DND-41 (cell line): ENCODE data around the gene SNCG.
"Not testable (repeated sequence)": the region's sequence is repeated elsewhere in the genome, so short reads cannot be mapped to it uniquely, and the experiment has no call there.

Experiments
- ATAC-seq: fragments of 200-7000 bp; cut with Tn5 transposase; 3 replicates; pipeline ENCODE4 v1.9.1; 2021; ENCODE audit warnings: low read depth; ENCODE audit not compliant: insufficient read depth
- DNase-seq: peaks from one replicate; pipeline ENCODE4 v3.0.0-alpha.2; 2020
- H2AFZ ChIP-seq: 2 replicates; pipeline ENCODE4 v1.6.0; 2012; ENCODE audit warnings: low read depth, low read length
- H3K27ac ChIP-seq: 2 replicates; pipeline ENCODE4 v1.5.1; 2012; ENCODE audit warnings: low read length, inconsistent platforms
- H3K27me3 ChIP-seq: fragments of 200-600 bp; sonication (generic); 2 replicates; pipeline ENCODE4 v1.6.0; 2012; ENCODE audit warnings: low read length, mild to moderate bottlenecking, inconsistent platforms; ENCODE audit not compliant: insufficient read depth, poor library complexity
- H3K36me3 ChIP-seq: 2 replicates; pipeline ENCODE4 v1.5.1; 2012; ENCODE audit warnings: low read length, inconsistent platforms; ENCODE audit not compliant: insufficient read depth
- H3K4me1 ChIP-seq: 2 replicates; pipeline ENCODE4 v1.5.1; 2012; ENCODE audit warnings: mild to moderate bottlenecking, low read length; ENCODE audit not compliant: insufficient read depth
- H3K4me2 ChIP-seq: 2 replicates; pipeline ENCODE4 v1.6.0; 2012; ENCODE audit warnings: mild to moderate bottlenecking, moderate library complexity, low read length, inconsistent platforms; ENCODE audit not compliant: insufficient read depth
- H3K4me3 ChIP-seq, 2 experiments: fragments of 200-600 bp in 1 of 2; shearing (Covaris generic) in 1 of 2; 2 replicates each; pipeline ENCODE4 v1.5.1; 2012 to 2016; ENCODE audit warnings: inconsistent platforms in 2 of 2, low read length in 2 of 2, mild to moderate bottlenecking in 2 of 2, low read depth in 1 of 2, moderate library complexity in 1 of 2
- H3K79me2 ChIP-seq: 2 replicates; pipeline ENCODE4 v1.6.0; 2012; ENCODE audit warnings: low read length, inconsistent platforms; ENCODE audit not compliant: insufficient read depth
- H3K9ac ChIP-seq: 2 replicates; pipeline ENCODE4 v1.6.0; 2012; ENCODE audit warnings: low read depth, mild to moderate bottlenecking, inconsistent platforms, low read length, moderate library complexity
- H3K9me3 ChIP-seq: 2 replicates; pipeline ENCODE4 v1.5.1; 2012; ENCODE audit warnings: low read length, moderate library complexity, mild to moderate bottlenecking, inconsistent platforms; ENCODE audit not compliant: insufficient read depth, severe bottlenecking
- H4K20me1 ChIP-seq: 2 replicates; pipeline ENCODE4 v1.6.0; 2012; ENCODE audit warnings: low read length; ENCODE audit not compliant: insufficient read depth
- CTCF ChIP-seq: IDR thresholded peaks from 2 replicates; pipeline ENCODE4 v1.5.1; 2012; ENCODE audit warnings: borderline replicate concordance, low read length, moderate library complexity, mild to moderate bottlenecking; ENCODE audit not compliant: poor library complexity, severe bottlenecking; ENCODE audit errors: extremely low read depth
- EZH2 ChIP-seq: IDR thresholded peaks from 3 replicates; pipeline ENCODE4 v1.6.1; 2012; ENCODE audit warnings: borderline replicate concordance, low read depth, mild to moderate bottlenecking, moderate library complexity, low read length, inconsistent platforms; ENCODE audit not compliant: severe bottlenecking

SNCG gene

GRCh38 chr10:86979296-86979818, 21.0 kb downstream of the SNCG start:
- H3K9ac ChIP-seq = no peak overlapping the region
- no peak for DNase-seq
- no peak for ATAC-seq
- H3K9me3 ChIP-seq = no peaks in the 10 kb centered on the region
- no peaks in the 10 kb centered on the region for H3K36me3 ChIP-seq
- peaks cover 5% of the 10 kb centered on the region for H3K27me3 ChIP-seq
- H3K4me2 ChIP-seq = no peak overlapping the region
- no peak overlapping the region for H3K27ac ChIP-seq
- H3K4me1 ChIP-seq = no peaks in the 10 kb centered on the region
- H3K79me2 ChIP-seq = no peaks in the 10 kb centered on the region
- H3K4me3 ChIP-seq = no peak overlapping the region
- no peak overlapping the region for H2AFZ ChIP-seq
- H4K20me1 ChIP-seq = no peaks in the 10 kb centered on the region
- TF ChIP-seq EZH2 (no peak), CTCF (no peak)

GRCh38 chr10:86979977-86980448, 21.6 kb downstream of the SNCG start:
- Histone ChIP-seq H3K9ac (no peak overlapping the region), H2AFZ (no peak overlapping the region), H3K4me1 (no peaks in the 10 kb centered on the region), H4K20me1 (no peaks in the 10 kb centered on the region), H3K36me3 (no peaks in the 10 kb centered on the region), H3K4me3 (no peak overlapping the region), H3K9me3 (no peaks in the 10 kb centered on the region), H3K27me3 (peaks cover 5% of the 10 kb centered on the region), H3K4me2 (no peak overlapping the region), H3K27ac (no peak overlapping the region), H3K79me2 (no peaks in the 10 kb centered on the region)
- no peak for DNase-seq
- no peak for ATAC-seq
- TF ChIP-seq EZH2 (no peak), CTCF (no peak)

DNA sequence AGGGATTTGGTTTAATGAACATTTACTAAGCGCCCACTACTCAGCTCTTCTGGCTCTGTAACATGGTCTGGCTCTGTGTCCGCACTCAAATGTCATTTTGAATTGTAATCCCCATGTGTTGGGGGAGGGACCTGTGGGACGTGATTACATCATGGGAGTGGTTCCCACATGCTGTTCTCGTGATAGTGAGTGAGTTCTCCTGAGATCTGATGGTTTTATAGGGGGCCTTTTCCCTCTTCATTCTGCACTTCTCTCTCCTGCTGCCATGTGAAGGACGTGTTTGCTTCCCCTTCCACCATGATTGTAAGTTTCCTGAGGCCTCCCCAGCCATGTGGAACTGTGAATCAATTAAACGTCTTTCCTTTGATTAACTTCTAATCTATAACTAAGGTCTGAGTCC, 22.6 kb downstream of the SNCG start:
- not testable (repeated sequence) for H3K27ac ChIP-seq, H2AFZ ChIP-seq, H3K27me3 ChIP-seq, H3K36me3 ChIP-seq, DNase-seq, H3K4me3 ChIP-seq, H3K9me3 ChIP-seq, H3K79me2 ChIP-seq, H3K4me2 ChIP-seq, ATAC-seq, H4K20me1 ChIP-seq, H3K4me1 ChIP-seq, H3K9ac ChIP-seq

DNA sequence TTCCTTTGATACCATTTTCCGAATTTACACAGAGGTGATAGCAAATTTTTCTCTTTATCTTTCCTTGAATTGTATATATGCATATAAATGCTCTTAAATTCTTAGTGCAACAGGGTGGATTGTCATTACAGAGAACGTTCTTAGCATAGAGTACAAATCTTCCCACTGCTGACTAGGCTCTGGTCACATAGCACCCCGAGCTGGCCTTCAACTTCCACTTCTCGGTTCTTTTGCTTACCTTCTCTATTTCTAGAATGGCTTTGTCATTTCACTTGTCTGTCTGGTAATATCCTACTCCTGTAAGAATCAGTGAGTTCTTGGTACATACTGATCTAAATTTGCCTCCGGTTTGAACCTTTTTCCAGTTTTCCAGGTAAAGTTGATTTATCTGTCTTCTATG, 23.3 kb downstream of the SNCG start:
- no peaks in the 10 kb centered on the region for H3K36me3 ChIP-seq
- no peak for ATAC-seq
- peaks cover 5% of the 10 kb centered on the region for H3K27me3 ChIP-seq
- no peaks in the 10 kb centered on the region for H3K79me2 ChIP-seq
- no peak overlapping the region for H3K9ac ChIP-seq
- H3K4me3 ChIP-seq = no peak overlapping the region
- H2AFZ ChIP-seq = no peak overlapping the region
- no peak overlapping the region for H3K4me2 ChIP-seq
- TF ChIP-seq EZH2 (no peak), CTCF (no peak)
- H4K20me1 ChIP-seq = no peaks in the 10 kb centered on the region
- no peaks in the 10 kb centered on the region for H3K9me3 ChIP-seq
- DNase-seq = no peak
- no peak overlapping the region for H3K27ac ChIP-seq
- H3K4me1 ChIP-seq = no peaks in the 10 kb centered on the region

GRCh38 chr10:86984498-86984897, 26.1 kb downstream of the SNCG start:
- not testable (repeated sequence) for H3K4me1 ChIP-seq, H3K9ac ChIP-seq, H2AFZ ChIP-seq, ATAC-seq, DNase-seq, H4K20me1 ChIP-seq, H3K36me3 ChIP-seq, H3K27ac ChIP-seq, H3K4me3 ChIP-seq, H3K79me2 ChIP-seq, H3K9me3 ChIP-seq, H3K4me2 ChIP-seq
- H3K27me3 ChIP-seq = peaks cover 13% of the 10 kb centered on the region
